AG09319 (cell line): ENCODE data around the gene PRDM15.

Experiments used
- DNase-seq: peaks from one replicate; pipeline ENCODE4 v3.0.0-alpha.2; 2010; ENCODE audit warnings: low read depth; ENCODE audit errors: extremely low read depth
- CTCF ChIP-seq: IDR thresholded peaks from 2 replicates; pipeline ENCODE4 v1.5.1; 2011; ENCODE audit warnings: low read depth, mild to moderate bottlenecking, inconsistent platforms, low read length, moderate library complexity

Gene PRDM15

DNA sequence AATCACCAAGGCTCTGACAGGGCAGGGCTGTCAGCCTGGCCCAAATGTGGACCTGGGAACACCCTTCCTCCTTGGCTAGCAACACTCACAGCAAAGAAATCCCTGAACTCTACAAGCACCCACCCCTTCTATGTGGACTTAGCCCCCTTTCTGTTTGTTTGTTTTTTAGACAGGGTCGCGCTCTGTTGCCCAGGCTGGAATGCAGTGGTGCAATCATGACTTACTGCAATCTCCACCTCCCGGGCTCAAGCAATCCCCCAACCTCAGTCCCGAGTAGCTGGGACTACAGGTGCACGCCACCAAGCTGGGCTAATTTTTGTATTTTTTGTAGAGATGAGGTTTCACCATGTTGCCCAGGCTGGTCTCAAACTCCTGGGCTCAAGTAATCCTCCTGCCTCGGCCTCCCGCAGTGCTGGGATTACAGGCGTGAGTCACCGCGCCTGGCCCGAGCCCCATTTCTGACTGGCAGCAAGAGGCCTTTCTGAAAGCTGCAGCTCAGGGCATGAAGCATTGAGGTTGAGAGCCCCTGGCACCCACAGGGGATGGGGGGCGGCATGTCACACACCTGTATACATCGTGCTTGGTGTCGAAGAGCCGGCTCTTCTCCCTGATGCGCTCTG lies 128.5 kb downstream of the PRDM15 start:
- no peak for TF ChIP-seq CTCF
- no peak for DNase-seq

DNA sequence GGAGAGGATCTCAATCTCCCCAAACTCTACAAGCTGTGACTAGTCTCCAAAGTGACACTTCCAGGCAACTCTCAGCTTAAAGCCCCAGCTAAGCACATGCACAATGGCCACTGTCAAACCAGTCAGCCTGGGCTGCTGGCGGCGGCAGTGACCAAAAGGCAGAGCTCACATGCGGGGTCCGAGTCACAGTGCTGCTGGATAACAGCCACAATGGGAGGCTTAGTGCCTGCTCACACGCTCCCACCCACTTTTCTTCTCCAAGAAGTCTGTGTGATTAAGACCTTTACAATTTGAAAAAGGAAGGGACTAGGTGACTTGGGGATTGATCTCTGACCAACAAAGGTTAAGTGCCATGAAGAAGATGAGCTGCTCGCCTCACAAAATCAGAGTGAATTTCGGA lies 129.1 kb downstream of the PRDM15 start:
- no peak for TF ChIP-seq CTCF
- no peak for DNase-seq

- DNase-seq, result no peak
Measured at GRCh38 chr21:41749286-41749685, 129.9 kb downstream of the PRDM15 start.

More at GRCh38 chr21:41749286-41749685, 129.9 kb downstream of the PRDM15 start:
- no peak for TF ChIP-seq CTCF
